ENCODE measurements around the gene SLC12A2. TPM values are rescaled to one million over a fixed set of nuclear protein-coding genes. Genes with fewer than 3 reads are reported as not detected.
A peak's percentile ranks its signal among the peaks of the same experiment; 100 is the strongest.

Gene SLC12A2
- total RNA-seq, 1 donor from 2014 or later: 77.8 TPM

DNA sequence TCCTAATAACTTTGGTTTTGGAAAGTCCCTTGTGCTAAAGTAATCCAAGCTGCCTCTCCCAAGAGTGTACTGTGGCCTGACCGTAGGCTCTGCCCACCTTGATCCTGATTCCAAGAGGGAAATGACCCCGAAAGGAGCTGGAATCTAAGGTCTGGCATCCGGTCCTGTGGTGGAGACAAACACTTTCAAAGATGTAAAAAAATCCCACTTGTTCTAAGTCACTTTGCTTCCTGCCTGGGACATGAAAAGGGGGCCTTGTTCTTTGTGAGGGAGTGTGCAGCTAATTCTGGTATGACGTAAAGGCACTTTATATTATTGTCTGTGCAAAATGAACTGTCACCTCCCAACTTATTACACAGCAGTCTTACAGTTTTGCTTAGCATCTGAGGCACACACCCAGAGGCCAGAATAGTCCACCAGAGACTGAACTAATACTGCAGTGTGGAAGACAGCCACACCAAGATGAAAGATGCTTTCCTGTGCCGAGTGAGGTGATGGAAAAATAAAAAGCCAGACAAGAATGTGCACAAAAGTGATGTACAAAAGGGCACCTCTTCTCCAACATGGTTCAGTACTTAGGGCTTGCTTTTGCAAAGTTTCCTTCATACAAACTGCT is 128.7 kb downstream of the SLC12A2 start:
- TF ChIP-seq, protein P1, sequence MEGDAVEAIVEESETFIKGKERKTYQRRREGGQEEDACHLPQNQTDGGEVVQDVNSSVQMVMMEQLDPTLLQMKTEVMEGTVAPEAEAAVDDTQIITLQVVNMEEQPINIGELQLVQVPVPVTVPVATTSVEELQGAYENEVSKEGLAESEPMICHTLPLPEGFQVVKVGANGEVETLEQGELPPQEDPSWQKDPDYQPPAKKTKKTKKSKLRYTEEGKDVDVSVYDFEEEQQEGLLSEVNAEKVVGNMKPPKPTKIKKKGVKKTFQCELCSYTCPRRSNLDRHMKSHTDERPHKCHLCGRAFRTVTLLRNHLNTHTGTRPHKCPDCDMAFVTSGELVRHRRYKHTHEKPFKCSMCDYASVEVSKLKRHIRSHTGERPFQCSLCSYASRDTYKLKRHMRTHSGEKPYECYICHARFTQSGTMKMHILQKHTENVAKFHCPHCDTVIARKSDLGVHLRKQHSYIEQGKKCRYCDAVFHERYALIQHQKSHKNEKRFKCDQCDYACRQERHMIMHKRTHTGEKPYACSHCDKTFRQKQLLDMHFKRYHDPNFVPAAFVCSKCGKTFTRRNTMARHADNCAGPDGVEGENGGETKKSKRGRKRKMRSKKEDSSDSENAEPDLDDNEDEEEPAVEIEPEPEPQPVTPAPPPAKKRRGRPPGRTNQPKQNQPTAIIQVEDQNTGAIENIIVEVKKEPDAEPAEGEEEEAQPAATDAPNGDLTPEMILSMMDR (conservative IDR thresholded peaks at IDR 0.05): no peak
- Mint-ChIP-seq H3K4me1 (ENCODE audit: unreplicated experiment) (peaks cover 14% of the 10 kb centered on the region), H3K9me3 (no peaks in the 10 kb centered on the region), H3K36me3 (no peaks in the 10 kb centered on the region), H3K27me3 (no peaks in the 10 kb centered on the region), H3K27ac (no peak overlapping the region), H3K4me3 (no peak overlapping the region)
- DNase-seq (ENCODE audit: extremely low spot score, unreplicated experiment): no peak

DNA sequence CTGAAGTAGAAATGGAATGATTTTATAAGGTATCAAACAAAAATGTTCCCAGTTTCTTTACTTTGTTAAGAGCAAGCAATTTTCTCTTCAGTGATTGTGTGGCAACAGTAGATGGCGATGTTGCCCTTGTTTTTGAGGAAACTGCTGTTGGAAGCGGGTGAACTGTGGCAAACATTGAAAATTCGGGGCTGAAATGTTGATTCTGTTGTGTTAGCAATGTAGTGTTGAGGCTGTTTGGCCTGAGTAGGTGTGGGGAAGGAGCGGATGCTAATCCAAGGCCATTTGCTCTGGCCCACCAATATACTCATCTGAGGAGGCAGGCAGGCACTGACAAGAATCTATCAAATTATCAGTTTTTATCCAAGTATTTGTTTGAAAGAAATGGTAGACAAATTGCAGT is 129.8 kb downstream of the SLC12A2 start:
- DNase-seq (ENCODE audit: extremely low spot score, unreplicated experiment): no peak
- Mint-ChIP-seq H3K27me3 (no peaks in the 10 kb centered on the region), H3K36me3 (no peaks in the 10 kb centered on the region), H3K4me1 (ENCODE audit: unreplicated experiment) (peaks cover 14% of the 10 kb centered on the region), H3K27ac (no peak overlapping the region), H3K9me3 (no peaks in the 10 kb centered on the region), H3K4me3 (no peak overlapping the region)
- TF ChIP-seq, protein P1 (conservative IDR thresholded peaks at IDR 0.05): peak; percentile 95

DNA sequence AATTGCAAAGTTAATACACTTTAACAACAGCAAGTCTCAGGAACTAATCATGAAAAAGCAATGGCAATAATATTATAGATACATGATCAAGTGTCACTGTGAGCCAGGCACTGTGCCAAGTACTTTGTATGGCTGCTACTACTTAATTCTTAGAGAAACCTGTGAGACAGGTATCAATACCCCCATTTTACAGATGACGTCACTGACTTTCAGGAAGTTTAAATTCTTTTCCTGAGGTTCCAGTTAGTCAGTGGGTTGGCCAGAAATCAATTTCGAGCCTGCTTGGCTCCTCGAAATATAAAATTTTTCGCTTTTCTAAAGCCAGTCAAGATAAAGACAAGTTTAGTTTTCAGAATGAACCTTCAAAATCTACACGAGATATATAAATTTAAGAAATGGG is 130.3 kb downstream of the SLC12A2 start:
- no peaks in the 10 kb centered on the region for H3K27me3 Mint-ChIP-seq
- H3K4me3 Mint-ChIP-seq: no peak overlapping the region
- TF ChIP-seq, protein P1 (conservative IDR thresholded peaks at IDR 0.05): no peak
- peaks cover 14% of the 10 kb centered on the region for H3K4me1 Mint-ChIP-seq (ENCODE audit: unreplicated experiment)
- DNase-seq (ENCODE audit: extremely low spot score, unreplicated experiment): no peak
- H3K9me3 Mint-ChIP-seq: no peaks in the 10 kb centered on the region
- H3K36me3 Mint-ChIP-seq: no peaks in the 10 kb centered on the region
- H3K27ac Mint-ChIP-seq: no peak overlapping the region

DNA sequence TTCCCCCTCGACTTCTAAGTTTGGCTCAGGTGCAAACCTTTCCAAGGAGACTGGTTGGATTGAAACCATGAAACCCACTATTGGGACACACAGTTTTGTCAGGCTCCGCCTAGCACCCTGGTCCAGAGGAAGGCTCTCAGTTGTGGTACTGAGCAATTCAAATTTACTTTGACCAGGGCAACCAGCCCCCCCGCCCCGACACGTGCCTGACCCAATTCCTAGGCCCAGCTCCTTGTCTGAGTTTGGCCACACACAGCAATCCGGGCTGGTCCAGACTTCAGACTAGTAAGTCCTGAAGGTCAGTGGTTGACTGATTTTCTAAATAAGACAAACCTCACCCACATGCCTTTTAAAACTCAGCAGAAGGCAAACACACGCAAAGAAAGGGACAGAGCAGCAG is 132.7 kb downstream of the SLC12A2 start:
- Mint-ChIP-seq H3K4me3 (no peak overlapping the region), H3K9me3 (no peaks in the 10 kb centered on the region), H3K4me1 (ENCODE audit: unreplicated experiment) (peaks cover 14% of the 10 kb centered on the region), H3K27me3 (no peaks in the 10 kb centered on the region), H3K27ac (no peak overlapping the region), H3K36me3 (no peaks in the 10 kb centered on the region)
- TF ChIP-seq, protein P1 (conservative IDR thresholded peaks at IDR 0.05): no peak
- DNase-seq (ENCODE audit: extremely low spot score, unreplicated experiment): no peak

DNA sequence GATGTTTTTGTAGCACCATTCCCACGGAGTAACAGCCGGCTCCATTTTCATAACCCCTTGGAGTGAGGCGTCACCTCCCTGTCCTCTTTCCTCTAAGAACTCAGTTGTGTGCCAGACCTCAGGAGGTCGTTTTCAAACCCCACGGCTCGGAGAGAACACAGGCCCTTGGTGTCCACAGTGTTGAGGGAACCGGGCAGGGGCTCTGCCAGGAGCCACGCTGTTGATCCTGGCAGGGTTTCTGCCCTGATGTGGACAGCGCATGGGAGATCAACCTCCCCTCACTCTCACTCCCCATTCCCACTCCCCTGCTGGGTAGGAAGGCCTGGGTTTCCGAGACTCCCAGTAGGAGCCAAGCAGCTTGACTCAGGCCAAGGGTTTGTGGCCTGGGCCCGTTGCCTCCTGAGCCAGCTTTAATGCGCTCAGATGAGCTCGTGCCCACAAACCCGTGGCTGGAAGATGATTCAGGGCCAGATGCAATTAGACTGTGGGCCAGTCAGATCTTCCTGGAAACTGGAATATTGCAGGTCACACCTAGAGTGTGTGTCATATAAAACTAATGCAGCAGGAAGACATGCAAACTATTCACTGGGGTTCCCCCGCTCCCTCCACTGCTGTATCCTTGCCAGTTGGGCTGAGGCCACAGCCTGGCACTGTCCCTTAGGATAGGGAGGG is 133.4 kb downstream of the SLC12A2 start:
- Mint-ChIP-seq H3K27me3 (no peaks in the 10 kb centered on the region), H3K4me3 (no peak overlapping the region), H3K36me3 (no peaks in the 10 kb centered on the region), H3K27ac (no peak overlapping the region), H3K4me1 (ENCODE audit: unreplicated experiment) (peaks cover 14% of the 10 kb centered on the region), H3K9me3 (no peaks in the 10 kb centered on the region)
- no peak for DNase-seq (ENCODE audit: extremely low spot score, unreplicated experiment)
- TF ChIP-seq, protein P1 (conservative IDR thresholded peaks at IDR 0.05): no peak
